Astrocyte of the cerebellum (primary cell): ENCODE measurements around the gene HSPBP1.

ENCODE experiments used
- DNase-seq: peaks from one replicate; pipeline ENCODE4 v3.0.0-alpha.2; 2011; ENCODE audit warnings: low read depth
- H3K4me3 ChIP-seq: 2 replicates; pipeline ENCODE4 v1.5.1; 2011; ENCODE audit warnings: mild to moderate bottlenecking, low read depth, low read length, moderate library complexity
- in situ Hi-C: cut with HindIII; loops from 2 replicates; pipeline ENCODE4 v1.10.0; 2017; ENCODE audit warnings: low sequenced_read_pairs
- TF ChIP-seq, protein P1 (sequence below): IDR thresholded peaks from 2 replicates; pipeline ENCODE4 v1.5.1; 2012; ENCODE audit warnings: low read length, low read depth, moderate library complexity, mild to moderate bottlenecking; ENCODE audit errors: missing control alignments

Gene HSPBP1

GRCh38 chr19:55256562-55257460 lies 23.1 kb downstream of the HSPBP1 start:
- no peak for DNase-seq
- TF ChIP-seq, protein P1, sequence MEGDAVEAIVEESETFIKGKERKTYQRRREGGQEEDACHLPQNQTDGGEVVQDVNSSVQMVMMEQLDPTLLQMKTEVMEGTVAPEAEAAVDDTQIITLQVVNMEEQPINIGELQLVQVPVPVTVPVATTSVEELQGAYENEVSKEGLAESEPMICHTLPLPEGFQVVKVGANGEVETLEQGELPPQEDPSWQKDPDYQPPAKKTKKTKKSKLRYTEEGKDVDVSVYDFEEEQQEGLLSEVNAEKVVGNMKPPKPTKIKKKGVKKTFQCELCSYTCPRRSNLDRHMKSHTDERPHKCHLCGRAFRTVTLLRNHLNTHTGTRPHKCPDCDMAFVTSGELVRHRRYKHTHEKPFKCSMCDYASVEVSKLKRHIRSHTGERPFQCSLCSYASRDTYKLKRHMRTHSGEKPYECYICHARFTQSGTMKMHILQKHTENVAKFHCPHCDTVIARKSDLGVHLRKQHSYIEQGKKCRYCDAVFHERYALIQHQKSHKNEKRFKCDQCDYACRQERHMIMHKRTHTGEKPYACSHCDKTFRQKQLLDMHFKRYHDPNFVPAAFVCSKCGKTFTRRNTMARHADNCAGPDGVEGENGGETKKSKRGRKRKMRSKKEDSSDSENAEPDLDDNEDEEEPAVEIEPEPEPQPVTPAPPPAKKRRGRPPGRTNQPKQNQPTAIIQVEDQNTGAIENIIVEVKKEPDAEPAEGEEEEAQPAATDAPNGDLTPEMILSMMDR = no peak
- in situ Hi-C loops = loop anchor here (10.0 kb wide), 1 partner anchor 82 kb away; no protein-coding TSS in a partner anchor
- peak overlapping the region; percentile 82 for H3K4me3 ChIP-seq

GRCh38 chr19:55255618-55256423 lies 24.1 kb downstream of the HSPBP1 start:
- TF ChIP-seq, protein P1 = no peak
- H3K4me3 ChIP-seq = no peak overlapping the region
- DNase-seq = no peak
- in situ Hi-C loops = loop anchor here (10.0 kb wide), 1 partner anchor 81 kb away; no protein-coding TSS in a partner anchor

GRCh38 chr19:55254625-55254977 lies 25.3 kb downstream of the HSPBP1 start:
- in situ Hi-C loops = loop anchor here (10.0 kb wide), 1 partner anchor 80 kb away; no protein-coding TSS in a partner anchor

GRCh38 chr19:55253842-55254624 lies 25.9 kb downstream of the HSPBP1 start:
- DNase-seq = no peak
- TF ChIP-seq, protein P1 = no peak
- no peak overlapping the region for H3K4me3 ChIP-seq
- in situ Hi-C loops = loop anchor here (10.0 kb wide), 1 partner anchor 79 kb away; no protein-coding TSS in a partner anchor

More at GRCh38 chr19:55254625-55254977, 25.3 kb downstream of the HSPBP1 start:
- H3K4me3 ChIP-seq = no peak overlapping the region
- no peak for DNase-seq
- TF ChIP-seq, protein P1 = no peak

- H3K4me3 ChIP-seq = no peak overlapping the region
- DNase-seq = no peak
- in situ Hi-C loops = loop anchor here (10.0 kb wide), 1 partner anchor 78 kb away; no protein-coding TSS in a partner anchor
- TF ChIP-seq, protein P1 = no peak
These were observed 26.9 kb downstream of the HSPBP1 start for GRCh38 chr19:55252760-55253663.
